Measurements from ENCODE around the gene DCUN1D5. TPM values are rescaled to one million over a fixed set of nuclear protein-coding genes. Genes with fewer than 3 reads are reported as not detected.
A peak's percentile ranks its signal among the peaks of the same experiment; 100 is the strongest.

Gene DCUN1D5
- total and polyA plus RNA-seq, 9 of the 15 experiments (the other 6 are each of a cell fraction or from before 2014, with no cell fraction given): 38.4 to 242 (median 115) TPM

DNA sequence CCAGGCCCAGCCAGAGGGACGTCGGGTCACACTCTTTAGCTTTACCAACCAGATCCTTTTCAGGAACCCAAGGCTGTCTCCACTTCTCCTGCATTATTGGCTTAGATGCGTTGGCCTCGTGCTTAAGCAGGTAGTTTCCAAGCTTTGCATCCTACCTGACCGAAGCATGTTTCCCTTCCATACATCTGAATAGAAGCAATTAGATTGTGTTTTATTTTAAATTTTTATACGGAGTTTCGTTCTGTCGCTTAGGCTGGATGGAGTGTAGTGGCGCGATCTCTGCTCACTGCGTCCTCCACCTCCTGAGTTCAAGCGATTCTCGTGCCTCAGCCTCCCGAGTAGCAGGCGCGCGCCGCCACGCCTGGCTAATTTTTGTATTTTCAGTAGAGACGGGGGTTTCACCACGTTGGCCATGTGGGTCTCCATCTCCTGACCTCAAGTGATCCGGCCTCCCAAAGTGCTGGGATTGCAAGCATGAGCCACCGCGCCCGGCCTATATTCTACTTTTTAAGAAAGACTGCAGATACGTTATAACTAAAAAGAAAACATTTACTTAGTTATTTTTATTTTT is 17.9 kb upstream of the DCUN1D5 start:
- ATAC-seq: no peak
- intact Hi-C loops (cut with micrococcal nuclease): loop anchor here (1.0 kb wide), 1 partner anchor 18 kb away; the partner anchor contains the start of gene DCUN1D5
- Histone ChIP-seq H3K36me3 (ENCODE audit: control insufficient read depth, insufficient read depth, low read length) (no peaks in the 10 kb centered on the region), H3K9me3 (replicated peaks; ENCODE audit: control insufficient read depth, insufficient read depth, low read depth, low read length) (no peaks in the 10 kb centered on the region), H3K9ac (ENCODE audit: insufficient read depth in 1 of 2, low read depth in 2 of 2, low read length in 2 of 2) (peak overlapping the region in 1 of 2 experiments; percentile 77; a peak in 1 of 4 replicates), H3K79me2 (ENCODE audit: control insufficient read depth, insufficient read depth, low read length) (no peaks in the 10 kb centered on the region), H2AFZ (ENCODE audit: low read depth, low read length) (peak overlapping the region; percentile 100), H3K4me1 (replicated peaks in 1 of 2; ENCODE audit: control insufficient read depth in 2 of 2, insufficient read depth in 2 of 2, low read length in 2 of 2) (peaks cover 4 to 6% of the 10 kb centered on the region in 2 experiments; a peak in 4 of 5 replicates), H3K9me1 (ENCODE audit: control insufficient read depth, insufficient read depth, low read length) (no peaks in the 10 kb centered on the region), H4K20me1 (replicated peaks; ENCODE audit: control insufficient read depth, insufficient read depth, low read length) (no peaks in the 10 kb centered on the region), H3K4me2 (ENCODE audit: insufficient read depth, low read length) (peak overlapping the region; percentile 93), H3K27me3 (ENCODE audit: control insufficient read depth in 2 of 2, insufficient read depth in 2 of 2, low read length in 2 of 2) (no peaks in the 10 kb centered on the region), H3K27ac (ENCODE audit: extremely low read depth, low read depth, low read length) (no peak overlapping the region), H3K4me3 (peak overlapping the region; percentile 48)
- peak; percentile 98 for FAIRE-seq
- POLR2A ChIA-PET: interaction anchor here (0.9 to 1.3 kb wide), 2 partner anchors 10 to 18 kb away, joined by 3 to 5 read pairs; partner anchors contain the start of gene DCUN1D5
- CTCF ChIA-PET (ENCODE audit: low intra/inter-chr PET ratio): no interaction called here
- WGBS (ENCODE audit: insufficient coverage, low coverage, missing lambda C conversion rate): 66% methylated on average over 18 of the region's 26 CpGs
- TF ChIP-seq ETV6 (IDR thresholded peaks at IDR 0.05; ENCODE audit: borderline replicate concordance in 1 of 2, low read depth in 2 of 2, low read length in 1 of 2) (no peak), ETV6 (CRISPR knock-in tag; IDR thresholded peaks at IDR 0.05; ENCODE audit: borderline replicate concordance) (no peak), ZNF124 (CRISPR knock-in tag; IDR thresholded peaks at IDR 0.05) (no peak), CEBPG (CRISPR knock-in tag; IDR thresholded peaks at IDR 0.05) (no peak), CEBPG (tag; conservative IDR thresholded peaks at IDR 0.05 in 1 of 2, IDR thresholded peaks at IDR 0.05 in 1 of 2) (0 out of 4 replicates have a peak, but pooled peaks of 1 of the 2 experiments have one; percentile 1), ZNF134 (CRISPR knock-in tag; conservative IDR thresholded peaks at IDR 0.05) (no peak)
- in situ Hi-C loops (cut with MboI): no loop called here
- no TSS peak for BruUV-seq (replicated peaks)
- no peak for DNase-seq (ENCODE audit: extremely low read depth in 1 of 4, low spot score in 3 of 4)
